Measurements from ENCODE around the gene RNASE3. TPM values are rescaled to one million over a fixed set of nuclear protein-coding genes. Genes with fewer than 3 reads are reported as not detected.
A peak's percentile ranks its signal among the peaks of the same experiment; 100 is the strongest.

The RNASE3 gene
- total RNA-seq, 1 donor from 2014 or later: not detected

DNA sequence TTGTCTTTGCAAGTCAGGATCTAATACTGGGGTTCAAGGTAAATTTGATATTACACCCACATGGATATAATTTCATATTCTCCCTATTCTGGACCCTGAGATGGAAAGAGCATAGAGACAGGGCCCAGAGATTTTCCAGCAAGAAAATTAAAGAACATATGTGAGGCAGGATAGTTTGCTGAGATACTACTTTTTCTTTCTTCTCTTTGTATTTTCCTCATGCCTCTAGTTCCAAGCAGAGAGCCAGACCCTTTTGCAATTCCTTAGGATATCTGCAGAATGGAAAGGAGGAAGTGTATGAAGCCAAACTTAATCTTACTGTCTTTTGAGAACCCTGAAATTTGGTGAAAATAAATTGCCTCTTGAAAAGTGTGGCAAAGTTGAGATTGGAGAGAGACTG lies 34.0 kb upstream of the RNASE3 start:
- peaks cover 2% of the 10 kb centered on the region for H3K27me3 ChIP-seq (ENCODE audit: control insufficient read depth, insufficient read depth, low read length)
- no peak overlapping the region for H3K4me3 ChIP-seq (ENCODE audit: low read depth, low read length)
- DNase-seq (ENCODE audit: low read depth): no peak
- TF ChIP-seq, protein P1, sequence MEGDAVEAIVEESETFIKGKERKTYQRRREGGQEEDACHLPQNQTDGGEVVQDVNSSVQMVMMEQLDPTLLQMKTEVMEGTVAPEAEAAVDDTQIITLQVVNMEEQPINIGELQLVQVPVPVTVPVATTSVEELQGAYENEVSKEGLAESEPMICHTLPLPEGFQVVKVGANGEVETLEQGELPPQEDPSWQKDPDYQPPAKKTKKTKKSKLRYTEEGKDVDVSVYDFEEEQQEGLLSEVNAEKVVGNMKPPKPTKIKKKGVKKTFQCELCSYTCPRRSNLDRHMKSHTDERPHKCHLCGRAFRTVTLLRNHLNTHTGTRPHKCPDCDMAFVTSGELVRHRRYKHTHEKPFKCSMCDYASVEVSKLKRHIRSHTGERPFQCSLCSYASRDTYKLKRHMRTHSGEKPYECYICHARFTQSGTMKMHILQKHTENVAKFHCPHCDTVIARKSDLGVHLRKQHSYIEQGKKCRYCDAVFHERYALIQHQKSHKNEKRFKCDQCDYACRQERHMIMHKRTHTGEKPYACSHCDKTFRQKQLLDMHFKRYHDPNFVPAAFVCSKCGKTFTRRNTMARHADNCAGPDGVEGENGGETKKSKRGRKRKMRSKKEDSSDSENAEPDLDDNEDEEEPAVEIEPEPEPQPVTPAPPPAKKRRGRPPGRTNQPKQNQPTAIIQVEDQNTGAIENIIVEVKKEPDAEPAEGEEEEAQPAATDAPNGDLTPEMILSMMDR (IDR thresholded peaks at IDR 0.05; ENCODE audit: insufficient read depth, low read length, poor library complexity, severe bottlenecking): no peak
- H3K36me3 ChIP-seq (ENCODE audit: control insufficient read depth, insufficient read depth, low read length): no peaks in the 10 kb centered on the region

DNA sequence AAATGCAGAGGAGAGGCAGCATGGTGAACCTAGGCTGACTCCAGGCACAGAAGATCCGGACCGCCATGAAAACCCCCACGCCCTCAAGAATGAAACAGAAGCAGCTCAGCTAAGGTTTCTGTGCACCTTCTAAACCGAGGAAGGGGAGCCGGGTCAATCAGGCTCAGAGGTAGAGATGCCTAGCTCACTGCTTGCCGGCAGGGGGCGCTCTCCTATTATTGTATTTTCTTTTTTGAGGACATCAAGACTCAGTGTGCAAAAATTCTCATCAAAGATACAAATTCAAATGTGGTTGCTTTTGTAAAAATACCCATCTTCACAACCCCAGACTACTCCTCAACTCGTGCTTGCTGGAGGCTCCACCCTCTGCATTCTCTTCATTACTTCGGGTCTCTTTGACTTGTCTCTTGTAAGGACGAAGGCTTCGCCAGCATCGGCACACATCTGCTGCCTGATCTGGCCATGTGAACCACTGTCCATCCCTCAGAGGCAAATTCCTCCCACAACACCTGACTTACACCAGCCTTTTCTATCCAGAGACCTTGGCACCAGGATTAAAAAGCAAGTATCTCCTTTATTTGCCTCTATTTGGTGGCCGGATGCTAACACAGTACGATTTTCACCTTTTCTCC lies 33.4 kb upstream of the RNASE3 start:
- TF ChIP-seq, protein P1 (IDR thresholded peaks at IDR 0.05; ENCODE audit: insufficient read depth, low read length, poor library complexity, severe bottlenecking): peak; percentile 89
- Histone ChIP-seq H3K4me3 (ENCODE audit: low read depth, low read length) (no peak overlapping the region), H3K36me3 (ENCODE audit: control insufficient read depth, insufficient read depth, low read length) (no peaks in the 10 kb centered on the region), H3K27me3 (ENCODE audit: control insufficient read depth, insufficient read depth, low read length) (peaks cover 2% of the 10 kb centered on the region)
- DNase-seq (ENCODE audit: low read depth): no peak

DNA sequence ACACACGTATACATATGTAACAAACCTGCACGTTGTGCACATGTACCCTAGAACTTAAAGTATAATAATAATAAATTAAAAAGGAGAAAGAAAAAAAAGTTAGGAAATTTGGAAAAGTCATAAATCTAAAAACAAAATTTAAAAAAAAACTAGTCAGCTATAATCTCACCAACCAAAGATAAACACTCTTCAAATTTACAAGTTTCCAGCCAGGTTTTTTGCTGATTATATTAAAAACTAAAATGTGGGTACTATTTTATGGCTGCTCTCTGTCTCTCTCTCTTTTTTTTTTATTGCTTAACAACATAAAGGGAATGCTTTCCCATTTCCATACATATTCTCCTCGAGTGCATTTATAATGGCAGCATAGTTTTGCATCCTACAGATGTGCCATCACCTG lies 25.0 kb upstream of the RNASE3 start:
- TF ChIP-seq, protein P1 (IDR thresholded peaks at IDR 0.05; ENCODE audit: insufficient read depth, low read length, poor library complexity, severe bottlenecking): no peak
- DNase-seq (ENCODE audit: low read depth): no peak
- Histone ChIP-seq H3K36me3 (ENCODE audit: control insufficient read depth, insufficient read depth, low read length) (no peaks in the 10 kb centered on the region), H3K4me3 (ENCODE audit: low read depth, low read length) (no peak overlapping the region), H3K27me3 (ENCODE audit: control insufficient read depth, insufficient read depth, low read length) (no peaks in the 10 kb centered on the region)

DNA sequence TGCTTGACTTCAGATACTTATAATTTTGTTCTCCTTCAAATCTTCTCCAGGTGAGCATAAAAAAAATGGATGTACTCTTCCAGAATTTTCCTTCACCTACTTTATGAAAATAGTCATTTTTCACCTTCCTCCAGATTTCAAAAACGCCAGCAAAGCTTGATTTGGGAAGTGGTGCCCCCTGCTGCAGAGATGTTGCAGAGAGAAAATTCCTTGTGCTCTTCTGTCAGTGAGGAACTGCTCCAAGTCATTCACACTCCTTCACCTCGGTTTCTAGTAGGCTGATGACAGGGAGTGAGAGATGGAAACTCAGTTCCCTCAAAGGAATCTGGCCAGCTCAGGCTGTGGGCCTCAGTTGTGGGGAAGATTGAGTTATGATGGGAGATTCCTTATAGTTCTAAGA lies 24.2 kb upstream of the RNASE3 start:
- H3K36me3 ChIP-seq (ENCODE audit: control insufficient read depth, insufficient read depth, low read length): no peaks in the 10 kb centered on the region
- no peak for DNase-seq (ENCODE audit: low read depth)
- TF ChIP-seq, protein P1 (IDR thresholded peaks at IDR 0.05; ENCODE audit: insufficient read depth, low read length, poor library complexity, severe bottlenecking): peak; percentile 33
- no peak overlapping the region for H3K4me3 ChIP-seq (ENCODE audit: low read depth, low read length)
- no peaks in the 10 kb centered on the region for H3K27me3 ChIP-seq (ENCODE audit: control insufficient read depth, insufficient read depth, low read length)

DNA sequence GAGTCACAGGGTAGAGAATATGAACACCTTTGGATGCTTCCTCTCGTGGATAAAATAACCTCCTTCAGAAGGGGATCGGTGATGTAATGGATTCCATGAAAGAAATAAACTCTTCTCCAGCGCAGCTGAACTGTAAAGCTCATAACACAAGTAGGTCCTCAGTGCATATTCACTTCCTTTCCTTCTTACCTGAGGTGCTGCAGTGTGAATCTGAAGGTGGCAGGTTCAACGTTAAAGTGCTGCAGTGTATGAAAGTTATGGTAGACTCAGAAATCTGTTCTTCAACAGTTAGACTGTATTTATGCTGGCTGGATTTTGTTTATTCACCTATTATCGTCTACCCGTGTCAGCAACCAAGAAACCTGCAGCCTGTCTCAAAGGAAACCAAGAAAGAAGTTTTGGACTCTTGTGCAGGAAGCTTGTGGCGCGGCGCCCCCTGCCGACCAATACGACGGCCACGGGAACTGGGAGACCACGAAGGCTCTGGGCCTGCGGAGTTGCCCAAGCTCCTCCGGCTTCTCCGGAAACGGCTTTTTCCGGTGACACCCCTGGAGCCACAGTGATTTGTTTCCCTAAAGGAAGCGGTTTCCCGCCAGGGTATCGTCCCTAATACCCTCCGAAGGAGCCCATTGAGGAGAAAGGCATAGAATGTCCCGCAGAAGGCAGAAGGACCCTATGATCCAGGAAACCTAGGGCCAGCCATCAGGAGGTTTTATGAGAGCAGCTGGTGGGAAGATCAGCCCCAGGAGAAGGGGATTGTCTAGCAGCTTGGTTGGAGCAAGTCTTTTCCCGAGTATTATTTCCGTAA lies 17.6 kb upstream of the RNASE3 start:
- Histone ChIP-seq H3K27me3 (ENCODE audit: control insufficient read depth, insufficient read depth, low read length) (no peaks in the 10 kb centered on the region), H3K4me3 (ENCODE audit: low read depth, low read length) (no peak overlapping the region), H3K36me3 (ENCODE audit: control insufficient read depth, insufficient read depth, low read length) (no peaks in the 10 kb centered on the region)
- peak; percentile 12 for DNase-seq (ENCODE audit: low read depth)
- TF ChIP-seq, protein P1 (IDR thresholded peaks at IDR 0.05; ENCODE audit: insufficient read depth, low read length, poor library complexity, severe bottlenecking): peak; percentile 81

Data from kidney epithelial cell (primary cell).